ENCODE measurements around the gene AGO1.
A peak's percentile ranks its signal among the peaks of the same experiment; 100 is the strongest.

The AGO1 gene

GRCh38 chr1:35882945-35883634, at the start of gene AGO1:
AGO1 (plus strand) TSS chr1:35883209; CDS start chr1:35883422, 213 bp downstream.
- DNase-seq (ENCODE audit: low spot score) = peak; percentile 100

GRCh38 chr1:35833395-35833794, 49.6 kb upstream of the AGO1 start:
- DNase-seq (ENCODE audit: low spot score) = no peak

GRCh38 chr1:35834218-35834617, 48.8 kb upstream of the AGO1 start:
- DNase-seq (ENCODE audit: low spot score) = no peak

GRCh38 chr1:35835398-35835797, 47.6 kb upstream of the AGO1 start:
- DNase-seq (ENCODE audit: low spot score) = no peak

- no peak for DNase-seq (ENCODE audit: low spot score)
Measured at GRCh38 chr1:35836734-35837133, 46.3 kb upstream of the AGO1 start.

GRCh38 chr1:35838693-35839245, 44.2 kb upstream of the AGO1 start:
- no peak for DNase-seq (ENCODE audit: low spot score)

GRCh38 chr1:35844826-35845225, 38.2 kb upstream of the AGO1 start:
- DNase-seq (ENCODE audit: low spot score) = no peak

- no peak for DNase-seq (ENCODE audit: low spot score)
Measured at GRCh38 chr1:35845766-35846165, 37.2 kb upstream of the AGO1 start.

GRCh38 chr1:35847935-35848565, 35.0 kb upstream of the AGO1 start:
- DNase-seq (ENCODE audit: low spot score) = no peak

- no peak for DNase-seq (ENCODE audit: low spot score)
Measured at GRCh38 chr1:35850051-35850450, 33.0 kb upstream of the AGO1 start.

- no peak for DNase-seq (ENCODE audit: low spot score)
Measured at GRCh38 chr1:35850716-35851115, 32.3 kb upstream of the AGO1 start.

- peak; percentile 36 for DNase-seq (ENCODE audit: low spot score)
Measured at GRCh38 chr1:35851132-35851869, 31.7 kb upstream of the AGO1 start.

- DNase-seq (ENCODE audit: low spot score) = no peak
Measured at GRCh38 chr1:35852241-35852640, 30.8 kb upstream of the AGO1 start.

GRCh38 chr1:35854989-35855700, 27.9 kb upstream of the AGO1 start:
- DNase-seq (ENCODE audit: low spot score) = no peak

GRCh38 chr1:35856964-35857363, 26.0 kb upstream of the AGO1 start:
- DNase-seq (ENCODE audit: low spot score) = no peak

- DNase-seq (ENCODE audit: low spot score) = no peak
Measured at GRCh38 chr1:35857830-35858229, 25.2 kb upstream of the AGO1 start.

- DNase-seq (ENCODE audit: low spot score) = no peak
Measured at GRCh38 chr1:35860696-35861095, 22.3 kb upstream of the AGO1 start.

GRCh38 chr1:35863136-35863535, 19.9 kb upstream of the AGO1 start:
- no peak for DNase-seq (ENCODE audit: low spot score)

- DNase-seq (ENCODE audit: low spot score) = no peak
Measured at GRCh38 chr1:35863881-35864625, 19.0 kb upstream of the AGO1 start.

GRCh38 chr1:35864813-35865212, 18.2 kb upstream of the AGO1 start:
- no peak for DNase-seq (ENCODE audit: low spot score)

GRCh38 chr1:35866991-35867390, 16.0 kb upstream of the AGO1 start:
- no peak for DNase-seq (ENCODE audit: low spot score)

Measured in AG08396 (cell line).